GM21360 (cell line): ENCODE measurements around the gene TNPO3.

Experiments
- ATAC-seq: cut with Tn5 transposase; IDR thresholded peaks from one replicate; pipeline ENCODE4 v1.9.1; 2021; ENCODE audit warnings: mild to moderate bottlenecking, moderate library complexity; ENCODE audit not compliant: unreplicated experiment

The TNPO3 gene

GRCh38 chr7:129054438-129055293 lies at the start of gene TNPO3:
Gene TNPO3, minus strand, starts transcription at chr7:129055111. Its CDS starts 341 bp downstream, at chr7:129054770.
- peak; percentile 77 for ATAC-seq

- no peak for ATAC-seq
These were observed 48.8 kb upstream of the TNPO3 start for GRCh38 chr7:129103561-129104324.

- ATAC-seq: no peak
These were observed 46.8 kb upstream of the TNPO3 start for GRCh38 chr7:129101746-129102145.

- no peak for ATAC-seq
These were observed 45.9 kb upstream of the TNPO3 start for GRCh38 chr7:129100827-129101166.

GRCh38 chr7:129098409-129099084 lies 43.6 kb upstream of the TNPO3 start:
- ATAC-seq: no peak

GRCh38 chr7:129095258-129095657 lies 40.3 kb upstream of the TNPO3 start:
- peak; percentile 56 for ATAC-seq

GRCh38 chr7:129094501-129094900 lies 39.6 kb upstream of the TNPO3 start:
- ATAC-seq: no peak

GRCh38 chr7:129093867-129094456 lies 39.1 kb upstream of the TNPO3 start:
- ATAC-seq: no peak

GRCh38 chr7:129091484-129092002 lies 36.6 kb upstream of the TNPO3 start:
- peak; percentile 53 for ATAC-seq

- ATAC-seq: no peak
These were observed 35.5 kb upstream of the TNPO3 start for GRCh38 chr7:129090300-129090907.

- ATAC-seq: peak; percentile 48
These were observed 34.8 kb upstream of the TNPO3 start for GRCh38 chr7:129089521-129090212.

GRCh38 chr7:129084801-129085551 lies 30.1 kb upstream of the TNPO3 start:
- no peak for ATAC-seq

- ATAC-seq: no peak
These were observed 28.6 kb upstream of the TNPO3 start for GRCh38 chr7:129083525-129083924.

- no peak for ATAC-seq
These were observed 23.5 kb upstream of the TNPO3 start for GRCh38 chr7:129078455-129078854.

GRCh38 chr7:129076886-129077285 lies 22.0 kb upstream of the TNPO3 start:
- ATAC-seq: no peak

- no peak for ATAC-seq
These were observed 20.1 kb upstream of the TNPO3 start for GRCh38 chr7:129074994-129075393.

GRCh38 chr7:129074361-129074871 lies 19.5 kb upstream of the TNPO3 start:
- ATAC-seq: no peak

- ATAC-seq: no peak
These were observed 18.8 kb upstream of the TNPO3 start for GRCh38 chr7:129073738-129074137.

GRCh38 chr7:129073204-129073603 lies 18.3 kb upstream of the TNPO3 start:
- ATAC-seq: no peak
